NCI-H1105 treated with DMSO at 0.1 percent for 48 hours (cell line): Measurements from ENCODE around the gene PLEKHH2.

Source experiments
- DNase-seq: peaks from one replicate; lab custom pipeline; 2025; lab: John Stamatoyannopoulos, UW

PLEKHH2 gene

GRCh38 chr2:43762286-43762685 lies 125.2 kb downstream of the PLEKHH2 start:
- DNase-seq = no peak

GRCh38 chr2:43763091-43763490 lies 126.0 kb downstream of the PLEKHH2 start:
- DNase-seq = no peak

DNA sequence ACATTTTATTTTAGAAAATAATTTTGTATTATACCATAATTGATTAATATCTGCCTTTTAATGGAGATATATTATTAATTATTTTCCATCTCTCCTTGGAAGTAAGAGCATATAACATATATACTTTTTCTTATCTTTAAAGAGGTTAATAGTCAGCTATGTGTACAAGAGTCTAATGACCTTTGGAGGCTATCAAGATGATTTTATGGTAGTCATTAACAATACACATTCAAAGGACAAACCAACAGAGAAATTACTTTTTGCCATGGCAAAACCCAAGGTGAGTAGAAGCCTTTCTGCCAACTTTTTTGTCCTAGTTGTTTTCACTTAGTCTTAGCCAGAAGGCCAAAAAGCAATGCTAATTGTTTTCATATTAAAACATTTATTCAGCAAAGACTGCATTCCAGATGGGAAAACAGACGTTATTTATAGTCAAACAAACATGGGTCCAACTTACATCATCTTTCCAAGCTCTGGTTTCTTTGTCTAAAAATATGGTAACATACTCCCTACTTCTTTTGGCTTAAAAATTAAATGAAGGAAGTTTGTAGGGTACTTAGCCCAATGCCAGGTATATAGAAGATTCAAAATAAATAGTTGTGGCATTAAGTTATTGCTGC lies 127.1 kb downstream of the PLEKHH2 start:
- DNase-seq = no peak

DNA sequence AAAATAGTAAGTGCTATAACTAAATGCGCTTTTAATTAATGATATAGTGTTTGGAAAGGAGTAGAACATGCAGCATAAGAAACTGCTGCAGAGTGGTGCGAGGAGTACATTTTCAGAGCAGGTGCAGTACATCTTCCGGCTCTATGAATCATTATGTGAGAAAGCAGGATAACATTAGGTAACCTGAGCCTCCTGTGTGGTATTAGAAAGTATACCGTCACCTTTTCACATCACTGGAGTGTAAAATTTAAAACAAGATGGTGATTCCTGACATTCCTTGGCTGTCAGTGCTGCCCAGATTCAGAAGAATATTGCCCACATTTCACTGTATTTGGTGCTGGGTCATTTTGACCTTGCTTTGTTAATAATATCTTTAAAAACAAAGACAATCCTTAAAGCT lies 128.9 kb downstream of the PLEKHH2 start:
- DNase-seq = peak; percentile 0

DNA sequence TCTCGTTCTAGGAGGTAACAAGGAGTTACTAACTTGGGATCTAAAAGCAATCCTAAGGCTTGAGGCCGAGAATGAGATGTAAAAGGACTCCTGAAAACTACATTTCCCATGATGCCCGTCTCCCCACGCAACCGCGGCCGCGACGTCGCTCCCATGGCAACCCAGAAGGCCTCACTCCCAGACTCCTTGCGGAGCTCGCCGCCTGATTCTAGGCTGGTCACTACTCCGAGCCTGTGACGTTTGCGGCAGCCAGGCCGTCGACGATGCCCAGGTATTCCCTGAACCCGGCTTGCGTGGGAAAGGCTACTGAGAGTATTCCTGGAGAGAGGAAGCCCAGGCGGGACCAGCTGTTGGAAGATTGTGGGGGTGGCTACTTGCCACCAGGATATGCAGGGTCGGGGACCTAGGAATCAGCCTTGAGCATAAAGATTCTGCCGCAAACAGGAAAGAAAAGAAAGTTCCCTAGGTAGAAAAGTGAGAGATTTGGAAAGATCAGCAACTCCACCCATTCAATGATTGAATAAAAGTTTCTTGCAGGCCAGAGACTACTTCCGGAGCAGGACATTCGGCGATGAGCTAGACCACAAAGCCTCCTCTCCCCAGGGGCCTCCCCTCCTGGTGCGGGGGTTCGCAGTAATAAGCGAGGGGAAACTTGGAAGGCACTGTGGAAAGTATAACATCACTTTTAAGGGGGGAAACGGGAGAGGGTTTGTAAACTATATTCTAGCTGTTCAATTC lies 137.0 kb downstream of the PLEKHH2 start, which contains the start of gene DYNC2LI1:
TSS of gene DYNC2LI1 (plus strand) at position 164 of the 738 bp plus-strand sequence. CDS start at position 264, 100 bp downstream.
- peak; percentile 85 for DNase-seq

GRCh38 chr2:43774617-43775016 lies 137.6 kb downstream of the PLEKHH2 start:
- DNase-seq = no peak

DNA sequence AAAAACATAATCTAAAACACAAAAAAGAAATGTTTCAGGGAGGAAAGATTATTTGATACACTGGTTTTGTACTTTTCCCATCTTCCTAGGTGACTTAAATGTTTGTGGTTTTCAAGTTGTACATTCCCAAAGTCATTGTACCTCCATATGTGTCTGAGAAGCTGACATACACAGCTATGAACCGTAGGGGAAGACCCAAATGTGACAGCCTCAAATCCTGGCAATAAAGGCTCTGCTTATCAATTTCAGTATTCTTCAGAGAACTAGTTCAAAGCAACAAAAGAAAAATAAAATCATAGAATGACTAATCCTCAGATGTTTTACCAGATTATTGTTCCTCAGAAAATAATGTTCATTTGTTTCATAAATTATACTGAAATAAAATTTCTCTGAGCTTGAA lies 139.3 kb downstream of the PLEKHH2 start:
- DNase-seq = no peak

GRCh38 chr2:43777306-43777926 lies 140.4 kb downstream of the PLEKHH2 start:
- DNase-seq = no peak

DNA sequence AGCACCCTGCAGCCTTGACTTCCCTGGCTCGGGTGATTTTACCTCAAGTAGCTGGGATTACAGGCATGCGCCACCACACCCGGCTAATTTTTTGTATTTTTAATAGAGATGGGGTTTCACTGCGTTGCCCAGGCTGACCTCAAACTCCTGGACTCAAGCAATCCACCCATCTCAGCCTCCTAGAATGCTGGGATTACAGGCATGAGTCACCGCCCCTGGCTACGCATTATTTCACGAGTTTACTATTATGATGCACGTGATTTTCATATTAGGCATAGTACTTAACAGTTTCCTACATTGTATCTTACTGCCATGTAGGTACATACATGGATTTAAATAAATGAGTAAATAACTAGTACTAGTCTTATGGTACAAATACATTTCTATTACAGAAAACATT lies 141.2 kb downstream of the PLEKHH2 start:
- DNase-seq = no peak

DNA sequence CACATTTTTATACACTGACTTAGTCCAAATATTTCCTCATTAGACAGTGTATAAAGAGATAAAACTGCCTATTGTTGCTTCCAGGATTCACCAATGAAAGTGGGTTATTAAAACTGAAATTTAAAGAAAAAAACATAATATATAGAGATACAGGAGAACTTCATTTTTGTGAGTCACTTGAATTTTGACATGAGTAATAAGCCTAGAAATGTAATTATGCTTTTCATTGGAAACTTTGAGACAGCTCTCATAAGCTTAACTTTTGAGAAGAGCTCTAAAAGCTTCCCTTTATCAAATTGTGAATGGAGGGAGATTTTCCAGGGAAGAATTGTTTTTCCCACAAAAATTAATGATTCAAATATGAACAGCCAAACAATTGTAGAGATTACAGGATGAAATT lies 150.8 kb downstream of the PLEKHH2 start:
- DNase-seq = no peak

GRCh38 chr2:43788646-43789045 lies 151.6 kb downstream of the PLEKHH2 start:
- no peak for DNase-seq

DNA sequence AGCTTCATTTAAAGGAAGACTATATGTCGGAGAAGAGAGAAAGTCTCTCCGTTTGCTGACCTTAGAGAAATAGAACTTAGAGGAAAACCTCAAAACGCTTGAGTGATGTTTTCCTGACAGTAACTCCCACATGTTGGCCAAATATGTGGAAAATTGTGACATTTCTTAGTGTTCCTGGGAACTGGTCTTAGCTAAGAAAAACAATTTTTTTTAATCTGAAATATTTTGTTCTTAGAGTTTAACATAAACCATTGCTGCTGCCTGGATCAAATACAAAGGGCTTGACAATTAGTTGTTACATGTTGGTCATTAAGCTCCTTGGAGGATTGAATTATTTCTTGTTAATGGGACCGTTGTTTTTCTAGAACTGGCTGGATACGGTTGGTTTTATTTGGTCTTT lies 153.1 kb downstream of the PLEKHH2 start:
- no peak for DNase-seq

DNA sequence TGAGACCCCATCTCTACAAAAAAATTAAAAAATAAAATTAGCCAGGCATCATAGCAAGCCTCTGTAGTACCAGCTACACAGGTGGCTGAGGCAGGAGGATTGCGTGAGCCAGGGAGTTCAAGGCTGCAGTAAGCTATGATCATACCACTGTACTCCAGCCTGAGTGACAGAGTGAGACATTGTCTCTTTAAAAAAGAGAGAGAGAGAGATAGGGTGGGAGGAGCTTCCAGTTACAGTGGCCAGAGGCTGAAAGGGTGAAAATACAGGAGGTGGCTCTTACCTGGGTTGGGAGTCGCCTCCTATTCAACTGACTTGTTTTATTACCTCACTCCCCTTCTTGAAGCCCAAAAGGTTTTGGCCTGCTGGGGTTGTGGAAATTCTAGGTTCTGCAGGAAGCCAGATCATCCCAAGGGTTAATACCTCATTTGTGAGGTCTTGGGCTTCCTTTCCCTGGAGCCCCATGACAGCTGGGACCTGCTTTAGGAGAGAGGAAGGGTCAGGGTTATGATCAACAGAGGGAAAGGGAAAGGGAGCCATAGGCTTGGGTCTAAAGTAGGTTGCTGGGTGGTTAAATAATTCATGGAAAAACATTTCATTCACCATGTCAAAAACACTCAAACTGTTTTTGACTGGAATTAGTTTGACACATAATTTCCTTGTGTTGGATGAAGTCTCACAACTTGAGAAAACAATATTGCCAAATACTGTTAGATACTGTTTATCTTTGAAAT lies 154.1 kb downstream of the PLEKHH2 start:
- DNase-seq = no peak

- DNase-seq = no peak
Measured at GRCh38 chr2:43792653-43793052, 155.6 kb downstream of the PLEKHH2 start.

DNA sequence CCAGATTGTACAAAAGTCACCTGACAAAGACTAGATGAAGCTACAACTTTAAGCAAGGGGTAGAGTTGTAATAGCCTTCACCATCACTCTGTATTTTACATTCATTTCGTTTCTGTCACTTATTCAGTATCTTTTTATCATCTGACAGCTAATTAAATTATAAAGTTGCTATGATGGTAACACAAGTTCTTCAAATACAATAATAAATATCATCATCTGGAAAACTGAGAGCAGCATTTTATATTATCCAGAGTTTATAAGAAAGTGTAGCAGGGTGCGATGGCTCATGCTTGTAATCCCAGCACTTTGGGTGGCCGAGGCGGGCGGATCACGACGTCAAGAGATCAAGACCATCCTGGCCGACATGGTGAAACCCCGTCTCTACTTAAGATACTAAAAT lies 157.9 kb downstream of the PLEKHH2 start:
- DNase-seq = no peak

GRCh38 chr2:43796206-43796605 lies 159.1 kb downstream of the PLEKHH2 start:
- DNase-seq = no peak

GRCh38 chr2:43798300-43798699 lies 161.2 kb downstream of the PLEKHH2 start:
- no peak for DNase-seq

DNA sequence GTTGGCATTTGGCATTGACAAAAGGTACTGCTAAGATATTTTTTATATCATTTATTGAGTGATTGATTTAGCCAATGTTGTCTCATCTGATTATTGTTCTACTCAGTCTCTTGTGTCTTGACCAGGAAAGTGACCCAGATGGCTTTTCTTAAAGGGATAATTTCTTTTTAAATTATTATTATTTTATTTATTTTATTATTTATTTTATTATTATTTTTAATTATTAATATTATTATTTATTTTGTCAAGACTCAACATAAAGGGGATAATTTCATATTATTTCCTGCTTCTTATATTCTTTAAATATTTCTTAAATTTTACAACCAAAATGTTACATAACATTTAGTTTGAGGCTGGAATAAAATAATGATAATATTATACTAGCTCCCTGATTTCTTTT lies 163.8 kb downstream of the PLEKHH2 start:
- no peak for DNase-seq

GRCh38 chr2:43802135-43802534 lies 165.1 kb downstream of the PLEKHH2 start:
- DNase-seq = no peak

DNA sequence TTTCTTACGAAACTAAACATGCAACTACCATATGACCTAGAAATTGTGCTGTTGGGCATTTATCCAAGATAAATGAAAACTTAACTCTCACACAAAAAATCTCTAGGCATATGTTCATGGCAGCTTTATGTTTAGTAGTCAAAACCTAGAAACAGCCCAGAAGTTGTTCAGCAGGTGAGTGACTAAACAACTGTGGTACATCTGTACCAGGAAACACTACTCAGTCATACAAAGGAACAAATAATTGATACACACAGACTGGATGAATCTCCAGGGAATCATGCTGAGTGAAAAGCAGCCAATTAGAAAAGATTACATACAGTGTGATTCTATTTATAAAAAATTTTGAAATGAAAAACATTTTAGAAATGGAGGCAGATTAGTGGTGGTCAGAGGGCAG lies 166.1 kb downstream of the PLEKHH2 start:
- no peak for DNase-seq

DNA sequence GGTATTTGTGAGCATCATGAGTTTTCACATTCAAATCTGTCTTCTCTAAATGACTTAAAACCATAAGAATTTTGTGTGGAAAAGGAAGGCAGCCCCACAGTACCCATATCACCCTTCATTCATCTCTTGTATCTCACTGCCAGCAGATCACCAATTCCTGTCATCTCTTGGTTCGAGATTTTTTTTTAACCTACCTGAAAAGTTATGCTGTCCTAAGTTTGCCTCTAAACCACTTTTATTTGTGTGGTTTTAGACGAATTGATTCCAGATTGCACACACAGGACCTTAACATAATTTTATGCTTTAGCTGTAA lies 169.6 kb downstream of the PLEKHH2 start:
- DNase-seq = no peak

GRCh38 chr2:43810452-43810851 lies 173.4 kb downstream of the PLEKHH2 start:
- DNase-seq = no peak

GRCh38 chr2:43810888-43811287 lies 173.8 kb downstream of the PLEKHH2 start:
- DNase-seq = no peak
